Hippocampal formation (tissue), 2 donors: ENCODE results near the gene TRAPPC14.
"Not testable (repeated sequence)": the region's sequence is repeated elsewhere in the genome, so short reads cannot be mapped to it uniquely, and the experiment has no call there.

Experiments used
- DNase-seq, 2 donors: peaks; one replicate each; lab custom pipeline; 2025; lab: John Stamatoyannopoulos, UW

Gene TRAPPC14, protein sequence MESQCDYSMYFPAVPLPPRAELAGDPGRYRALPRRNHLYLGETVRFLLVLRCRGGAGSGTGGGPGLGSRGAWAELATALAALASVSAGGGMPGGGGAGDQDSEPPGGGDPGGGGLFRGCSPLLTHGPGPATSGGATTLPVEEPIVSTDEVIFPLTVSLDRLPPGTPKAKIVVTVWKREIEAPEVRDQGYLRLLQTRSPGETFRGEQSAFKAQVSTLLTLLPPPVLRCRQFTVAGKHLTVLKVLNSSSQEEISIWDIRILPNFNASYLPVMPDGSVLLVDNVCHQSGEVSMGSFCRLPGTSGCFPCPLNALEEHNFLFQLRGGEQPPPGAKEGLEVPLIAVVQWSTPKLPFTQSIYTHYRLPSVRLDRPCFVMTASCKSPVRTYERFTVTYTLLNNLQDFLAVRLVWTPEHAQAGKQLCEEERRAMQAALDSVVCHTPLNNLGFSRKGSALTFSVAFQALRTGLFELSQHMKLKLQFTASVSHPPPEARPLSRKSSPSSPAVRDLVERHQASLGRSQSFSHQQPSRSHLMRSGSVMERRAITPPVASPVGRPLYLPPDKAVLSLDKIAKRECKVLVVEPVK

DNA sequence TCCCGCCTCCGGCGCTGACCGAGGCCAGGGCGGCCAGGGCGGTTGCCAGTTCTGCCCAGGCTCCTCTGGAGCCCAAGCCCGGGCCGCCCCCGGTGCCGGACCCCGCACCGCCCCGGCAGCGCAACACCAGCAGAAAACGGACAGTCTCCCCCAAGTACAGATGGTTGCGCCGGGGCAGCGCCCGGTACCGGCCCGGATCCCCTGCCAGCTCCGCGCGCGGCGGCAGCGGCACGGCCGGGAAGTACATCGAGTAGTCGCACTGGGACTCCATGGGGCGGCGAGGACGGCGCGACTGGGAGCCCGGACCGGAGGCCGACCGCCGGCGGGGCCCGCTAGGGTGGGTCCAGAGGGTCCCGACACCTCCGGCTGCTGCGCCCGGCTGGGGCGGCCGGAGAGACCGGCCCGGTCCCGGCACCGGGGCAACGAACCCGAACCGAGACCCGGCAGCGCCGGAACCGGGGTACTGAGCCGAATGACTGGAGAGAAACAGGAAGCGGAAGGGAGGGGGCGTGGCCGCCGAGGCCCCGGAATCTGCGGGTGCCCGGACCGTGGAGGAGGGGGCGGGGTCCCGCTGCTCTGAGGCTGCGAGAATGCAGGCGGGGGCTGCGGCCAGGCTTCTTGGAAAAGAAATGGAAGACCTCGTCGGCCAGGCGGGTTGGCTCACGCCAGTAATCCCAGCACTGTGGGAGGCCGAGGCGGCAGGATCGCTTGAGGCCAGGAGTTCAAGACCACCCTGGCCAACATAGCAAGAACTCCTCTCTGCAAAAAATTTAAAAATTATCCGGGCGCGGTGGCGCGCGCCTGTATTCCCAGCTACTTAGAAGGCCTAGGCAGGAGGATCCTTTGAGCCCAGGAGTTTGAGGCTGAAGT lies at the start of gene TRAPPC14:
TRAPPC14 (minus strand) TSS at position 495 of the 870 bp plus-strand sequence; CDS start at position 271, 224 bp downstream.
- peak; percentile 52 to 85 for DNase-seq

DNA sequence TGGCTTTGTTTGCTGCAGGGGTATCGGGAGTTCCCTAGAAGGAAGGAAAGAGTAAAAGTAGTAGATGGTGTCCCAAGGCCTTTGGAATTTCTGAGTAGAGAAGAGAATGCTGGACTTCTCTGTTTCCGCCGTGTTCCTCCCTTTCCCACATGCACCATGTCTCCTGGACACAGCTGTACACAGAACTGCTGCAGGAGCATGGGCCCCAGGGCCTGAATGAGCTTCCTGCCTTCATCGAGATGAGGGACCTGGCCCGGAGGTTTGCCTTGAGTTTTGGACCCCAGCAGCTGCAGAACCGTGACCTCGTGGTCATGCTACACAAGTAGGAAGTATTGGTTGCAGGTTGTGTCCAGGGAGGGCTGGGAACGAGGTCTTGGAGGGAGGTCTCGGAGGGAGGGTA lies 45.9 kb upstream of the TRAPPC14 start:
- no peak for DNase-seq

DNA sequence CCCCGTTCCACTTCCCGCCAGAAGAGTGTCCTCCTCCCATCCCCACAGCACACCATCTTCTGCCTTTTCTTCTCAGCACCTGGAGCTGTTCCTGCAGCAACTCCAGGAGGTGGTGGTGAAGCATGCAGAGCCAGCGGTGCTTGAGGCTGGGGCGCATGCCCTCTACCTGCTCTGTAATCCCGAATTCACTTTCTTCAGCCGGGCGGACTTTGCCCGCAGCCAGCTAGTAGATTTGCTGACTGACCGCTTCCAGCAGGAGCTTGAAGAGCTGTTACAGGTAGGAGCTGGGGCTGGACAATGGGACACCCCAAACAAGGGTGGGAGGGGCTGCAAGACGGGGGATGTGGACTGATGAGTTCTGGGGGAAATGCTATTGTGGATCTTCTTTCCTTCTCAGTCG lies 42.2 kb upstream of the TRAPPC14 start:
- DNase-seq, result no peak

DNA sequence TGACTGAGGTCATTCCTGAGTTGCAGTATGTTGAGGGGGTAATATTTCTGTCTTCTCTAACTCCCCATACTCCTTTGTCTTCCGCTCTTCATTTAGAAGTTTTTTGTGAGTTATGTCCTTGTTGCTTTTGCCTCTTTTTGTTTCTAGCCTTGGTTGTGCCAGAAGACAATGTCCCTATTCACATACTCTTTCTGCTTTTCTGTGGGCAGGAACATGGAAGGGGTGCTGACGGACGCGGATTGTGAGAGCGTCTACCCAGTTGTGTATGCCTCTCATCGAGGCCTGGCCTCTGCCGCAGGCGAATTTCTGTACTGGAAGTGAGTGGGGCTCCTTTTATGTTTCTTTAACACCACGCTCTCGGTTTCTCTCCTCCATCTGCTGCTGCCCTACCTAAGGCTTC lies 39.7 kb upstream of the TRAPPC14 start:
- no peak for DNase-seq

DNA sequence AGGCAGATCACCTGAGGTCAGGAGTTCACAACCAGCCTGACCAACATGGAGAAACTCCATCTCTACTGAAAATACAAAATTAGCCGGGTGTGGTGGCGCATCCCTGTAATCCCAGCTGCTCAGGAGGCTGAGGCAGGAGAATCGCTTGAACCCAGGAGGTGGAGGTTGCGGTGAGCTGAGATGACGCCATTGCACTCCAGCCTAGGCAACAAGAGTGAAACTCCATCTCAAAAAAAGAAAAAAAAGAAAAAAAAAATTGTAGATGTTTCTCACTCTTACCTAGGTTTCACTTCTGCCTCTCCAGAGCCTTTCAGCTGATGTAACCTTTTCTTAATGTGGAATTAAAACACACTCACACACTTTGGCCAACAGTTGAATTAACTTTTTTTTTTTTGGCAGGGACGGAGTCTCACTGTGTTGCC lies 37.4 kb upstream of the TRAPPC14 start:
- not testable (repeated sequence) for DNase-seq

DNA sequence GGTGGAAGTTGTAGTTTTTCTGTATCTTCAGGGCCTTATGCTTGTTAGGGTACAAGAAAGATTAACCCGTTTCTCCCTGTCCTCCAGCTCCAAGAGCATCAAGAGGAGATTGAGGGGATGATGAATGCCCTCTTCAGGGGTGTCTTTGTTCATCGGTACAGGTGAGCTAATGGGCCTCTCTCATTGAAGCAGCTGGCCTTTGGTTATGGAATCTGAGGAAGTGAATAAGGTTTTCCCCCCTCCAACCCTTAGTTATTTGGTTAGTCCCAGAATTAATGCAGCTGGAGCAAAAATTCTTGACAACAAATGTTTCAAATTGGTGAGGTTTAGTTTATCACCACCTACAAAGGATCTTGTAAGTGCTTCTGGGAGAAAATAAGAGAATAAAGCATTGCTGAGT lies 36.7 kb upstream of the TRAPPC14 start:
- DNase-seq, result no peak

DNA sequence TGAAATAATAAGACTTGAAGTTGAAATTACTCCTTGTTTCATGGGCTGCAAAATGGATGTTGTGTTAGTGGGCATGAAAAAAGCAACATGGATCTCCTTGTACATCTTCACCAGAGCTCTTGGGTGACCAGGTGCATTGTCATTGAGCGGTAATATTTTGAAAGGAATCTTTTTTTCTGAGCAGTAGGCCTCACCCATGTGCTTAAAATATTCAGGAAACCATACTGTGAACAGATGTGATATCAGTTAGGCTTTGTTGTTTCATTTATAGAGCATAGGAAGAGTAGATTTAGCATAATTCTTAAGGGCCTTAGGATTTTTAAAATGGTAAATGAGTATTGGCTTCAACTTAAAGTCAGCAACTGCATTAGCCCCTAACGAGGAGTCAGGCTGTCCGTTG lies 34.4 kb upstream of the TRAPPC14 start:
- DNase-seq, result no peak

DNA sequence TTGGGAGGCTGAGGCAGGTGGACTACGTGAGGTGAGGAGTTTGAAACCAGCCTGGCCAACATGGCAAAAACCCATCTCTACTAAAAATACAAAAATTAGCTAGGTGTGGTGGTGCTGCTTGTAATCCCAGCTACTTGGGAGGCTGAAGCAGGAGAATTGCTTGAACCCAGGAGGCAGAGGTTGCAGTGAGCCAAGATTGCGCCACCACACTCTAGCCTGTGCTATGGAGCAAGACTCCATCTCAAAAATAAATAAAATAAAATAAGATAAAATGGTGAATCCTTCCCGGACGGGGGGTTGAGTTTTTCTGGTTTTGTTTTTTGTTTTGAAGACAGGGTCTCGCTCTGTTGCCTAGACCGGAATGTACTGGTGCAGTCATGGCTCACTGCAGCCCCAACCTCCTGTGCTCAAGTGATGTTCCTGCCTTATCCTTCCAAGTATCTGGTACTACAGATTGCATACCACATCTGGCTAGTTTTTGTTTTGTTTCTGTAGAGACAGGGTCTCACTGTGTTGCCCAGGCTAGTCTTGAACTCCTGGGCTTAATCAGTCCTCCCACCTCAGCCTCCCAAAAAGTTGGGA lies 33.8 kb upstream of the TRAPPC14 start:
- not testable (repeated sequence) for DNase-seq

DNA sequence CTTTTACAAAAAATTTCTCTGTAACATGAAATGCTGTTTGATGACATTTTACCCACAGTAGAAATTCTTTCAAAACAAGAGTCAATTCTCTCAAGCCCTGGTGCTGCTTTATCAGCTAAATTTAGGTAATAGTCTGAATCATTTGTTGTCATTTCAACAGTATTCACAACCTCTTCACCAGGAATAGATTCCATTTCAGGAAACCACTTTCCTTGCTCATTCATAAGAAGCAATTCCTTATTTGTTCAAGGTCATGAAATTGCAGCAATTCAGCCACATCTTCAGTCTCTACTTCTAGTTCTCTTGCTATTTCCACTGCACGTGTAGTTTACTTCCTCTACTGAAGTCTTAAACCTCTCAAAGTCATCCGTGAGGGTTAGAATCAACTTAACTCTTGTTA lies 33.3 kb upstream of the TRAPPC14 start:
- no peak for DNase-seq

DNA sequence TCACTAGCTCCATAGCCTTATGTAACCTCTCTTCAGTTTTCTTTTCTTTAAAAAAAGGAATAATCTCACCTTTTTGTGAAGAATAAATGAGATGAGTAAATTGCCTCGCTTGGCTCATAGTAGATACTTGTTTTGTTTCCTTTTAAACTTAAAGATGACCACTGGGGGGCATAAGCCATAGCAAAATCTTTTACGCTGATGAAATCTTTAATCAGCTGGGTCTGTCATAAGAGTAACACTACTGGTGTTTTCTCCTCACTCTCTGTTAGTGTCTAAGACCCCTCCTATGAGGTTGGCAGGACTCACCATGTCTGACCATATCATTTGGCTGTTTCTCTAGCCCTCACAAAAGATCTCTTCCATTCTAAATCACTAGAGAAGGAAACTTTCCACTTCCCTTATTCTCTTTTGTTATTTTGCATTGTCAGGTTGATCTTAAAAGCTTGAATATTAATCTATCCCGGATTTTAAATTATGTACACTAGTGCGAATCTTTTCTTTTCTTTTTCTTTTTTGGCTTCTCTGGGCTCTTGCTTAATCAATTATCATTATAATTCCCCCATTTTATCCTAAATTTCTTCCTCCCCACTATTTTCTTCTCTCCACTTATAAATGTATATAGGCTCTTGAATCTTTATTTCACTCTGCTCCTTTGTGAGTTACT lies 31.7 kb upstream of the TRAPPC14 start:
- DNase-seq, result peak in 1 of 2 donors; percentile 30

DNA sequence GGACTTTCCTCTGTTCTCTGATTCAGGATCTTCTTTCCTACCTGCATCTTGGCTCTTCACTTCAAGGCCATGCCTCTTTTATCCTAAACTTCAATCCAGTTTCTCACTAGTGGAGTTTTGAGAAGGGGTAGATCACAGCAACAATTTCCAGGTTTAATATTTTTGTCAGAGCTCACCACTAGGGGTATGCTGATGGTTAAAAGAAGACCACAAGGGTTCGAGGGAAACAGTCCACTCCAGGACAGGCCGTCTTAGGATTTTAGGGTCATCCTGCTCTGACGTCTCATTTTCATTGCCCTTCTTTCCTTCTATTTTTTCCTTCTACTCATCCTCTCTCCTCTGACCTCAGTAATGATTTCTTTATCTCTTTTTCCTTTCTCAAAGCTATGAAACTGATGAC lies 30.5 kb upstream of the TRAPPC14 start:
- DNase-seq, result no peak

DNA sequence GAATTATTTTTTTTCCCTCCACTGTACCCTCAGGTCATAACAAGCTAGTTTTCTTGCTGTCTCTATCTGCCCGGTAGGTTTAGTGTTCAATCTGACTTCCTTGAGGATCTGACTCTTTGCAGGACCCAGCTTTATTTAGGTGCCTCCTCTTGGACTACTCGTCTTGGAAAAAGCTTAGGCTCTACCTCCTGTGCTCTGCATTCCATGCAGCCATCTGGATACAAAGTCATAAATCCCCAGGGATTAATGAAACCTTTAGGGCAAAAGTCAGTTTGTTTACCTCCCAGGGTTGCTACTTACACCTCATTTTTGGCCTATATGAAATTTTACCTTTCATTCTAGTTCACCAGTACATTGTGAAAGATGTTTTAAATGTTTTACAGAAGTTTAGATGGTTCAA lies 27.2 kb upstream of the TRAPPC14 start:
- DNase-seq, result no peak

DNA sequence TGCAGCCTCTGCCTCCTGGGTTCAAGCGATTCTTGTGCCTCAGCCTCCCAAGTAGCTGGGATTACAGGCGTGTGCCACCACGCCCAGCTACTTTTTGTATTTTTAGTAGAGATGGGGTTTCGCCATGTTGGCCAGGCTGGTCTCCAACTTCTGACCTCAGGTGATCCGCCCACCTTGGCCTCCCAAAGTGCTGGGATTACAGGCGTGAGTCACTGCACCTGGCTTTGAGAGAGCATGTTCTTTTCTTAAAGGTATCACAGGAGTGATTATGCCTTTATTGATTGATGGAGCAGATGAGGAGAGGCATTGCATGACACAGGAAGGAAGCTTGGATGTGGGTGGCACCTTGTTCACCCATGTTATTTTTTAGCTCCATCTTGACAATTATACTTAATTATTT lies 24.6 kb upstream of the TRAPPC14 start:
- not testable (repeated sequence) for DNase-seq

DNA sequence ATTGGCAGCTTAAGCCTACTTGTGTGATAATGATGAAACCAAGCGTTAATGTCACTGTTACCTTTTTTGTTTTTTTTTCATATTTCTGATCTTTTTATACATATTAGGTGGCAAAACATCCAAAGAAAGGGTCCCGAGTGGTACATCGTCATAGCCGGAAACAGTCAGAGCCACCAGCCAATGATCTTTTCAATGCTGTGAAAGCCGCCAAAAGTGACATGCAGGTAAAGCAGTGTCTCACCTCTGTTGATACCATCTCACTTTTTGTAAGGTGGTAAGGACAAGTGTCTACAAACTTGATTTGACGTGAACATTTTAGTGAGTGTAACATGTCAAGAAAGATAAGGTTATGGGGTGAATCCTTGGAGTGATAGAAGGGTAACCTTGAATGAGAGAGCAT lies 24.1 kb upstream of the TRAPPC14 start:
- not testable (repeated sequence) for DNase-seq

DNA sequence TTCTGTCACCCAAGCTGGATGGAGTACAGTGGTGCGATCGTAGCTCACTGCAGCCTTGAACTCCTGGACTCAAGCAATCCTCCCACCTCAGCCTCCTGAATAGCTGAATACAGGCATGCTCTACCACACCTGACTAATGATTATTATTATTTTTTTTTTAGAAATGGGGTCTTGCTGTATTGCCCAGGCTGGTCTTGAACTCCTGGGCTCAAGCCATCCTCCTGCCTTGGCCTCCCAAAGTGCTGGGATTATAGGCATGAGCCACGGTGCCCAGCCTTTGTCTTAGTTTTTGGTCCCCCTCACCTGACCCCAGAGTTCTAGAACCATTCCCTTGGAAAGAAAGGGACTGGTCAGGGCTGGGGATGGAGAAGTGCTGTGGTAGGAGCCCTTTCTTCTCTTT lies 21.6 kb upstream of the TRAPPC14 start:
- not testable (repeated sequence) for DNase-seq

DNA sequence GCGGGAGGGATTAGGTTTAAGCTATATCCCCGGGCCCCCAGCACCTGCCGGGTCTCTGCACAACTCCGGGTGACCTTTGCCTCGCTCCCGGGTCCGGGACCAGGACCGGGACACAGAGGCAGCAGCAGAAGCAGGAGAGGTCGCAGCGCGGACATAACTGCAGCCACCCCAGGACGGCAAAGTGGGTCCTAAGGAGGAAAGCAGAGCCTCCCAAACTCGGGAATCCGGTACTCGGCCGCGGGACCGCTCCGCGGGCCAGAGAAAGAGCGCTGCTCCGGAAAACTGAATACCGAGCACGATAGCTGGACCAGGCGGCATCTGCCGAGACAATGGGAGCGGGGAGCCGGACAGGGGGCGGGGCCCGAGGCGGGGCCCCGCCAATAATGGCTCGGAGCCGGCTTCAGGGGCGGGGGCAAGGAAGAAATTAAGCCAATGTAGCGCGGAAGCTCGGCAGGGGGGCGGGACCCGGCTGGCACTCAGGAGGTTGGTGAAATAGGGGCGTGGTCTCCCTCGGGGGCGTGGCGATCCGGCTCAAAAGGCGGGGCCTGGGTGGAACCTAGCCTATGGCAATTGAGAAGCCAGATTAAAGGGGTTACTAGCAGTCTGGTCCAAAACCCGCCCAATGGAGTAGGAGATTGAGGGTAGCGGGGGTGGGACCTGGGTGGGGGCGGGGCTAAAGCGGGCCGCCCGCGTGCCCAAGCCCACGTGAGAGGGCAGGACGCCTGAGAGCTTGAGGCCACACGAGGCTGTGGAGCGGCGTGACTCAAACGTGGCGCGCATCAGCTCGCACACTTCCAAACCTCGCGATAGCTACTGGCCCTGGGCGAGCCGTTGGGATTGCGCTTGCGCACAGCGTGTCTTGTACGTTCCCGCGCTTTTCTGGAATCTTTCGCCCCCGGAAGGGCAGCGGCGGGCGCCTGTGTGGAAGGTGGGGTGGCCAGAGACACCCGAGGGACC lies 18.8 kb upstream of the TRAPPC14 start, which contains the start of the genes GPC2 and STAG3:
GPC2 (minus strand) TSS at position 337 of the 957 bp plus-strand sequence; CDS start at position 155, 182 bp downstream.
STAG3 (plus strand) TSS at position 874 of the 957 bp plus-strand sequence. CDS start 2,639 bp downstream, outside the sequence.
- DNase-seq, result peak; percentile 85 to 92

DNA sequence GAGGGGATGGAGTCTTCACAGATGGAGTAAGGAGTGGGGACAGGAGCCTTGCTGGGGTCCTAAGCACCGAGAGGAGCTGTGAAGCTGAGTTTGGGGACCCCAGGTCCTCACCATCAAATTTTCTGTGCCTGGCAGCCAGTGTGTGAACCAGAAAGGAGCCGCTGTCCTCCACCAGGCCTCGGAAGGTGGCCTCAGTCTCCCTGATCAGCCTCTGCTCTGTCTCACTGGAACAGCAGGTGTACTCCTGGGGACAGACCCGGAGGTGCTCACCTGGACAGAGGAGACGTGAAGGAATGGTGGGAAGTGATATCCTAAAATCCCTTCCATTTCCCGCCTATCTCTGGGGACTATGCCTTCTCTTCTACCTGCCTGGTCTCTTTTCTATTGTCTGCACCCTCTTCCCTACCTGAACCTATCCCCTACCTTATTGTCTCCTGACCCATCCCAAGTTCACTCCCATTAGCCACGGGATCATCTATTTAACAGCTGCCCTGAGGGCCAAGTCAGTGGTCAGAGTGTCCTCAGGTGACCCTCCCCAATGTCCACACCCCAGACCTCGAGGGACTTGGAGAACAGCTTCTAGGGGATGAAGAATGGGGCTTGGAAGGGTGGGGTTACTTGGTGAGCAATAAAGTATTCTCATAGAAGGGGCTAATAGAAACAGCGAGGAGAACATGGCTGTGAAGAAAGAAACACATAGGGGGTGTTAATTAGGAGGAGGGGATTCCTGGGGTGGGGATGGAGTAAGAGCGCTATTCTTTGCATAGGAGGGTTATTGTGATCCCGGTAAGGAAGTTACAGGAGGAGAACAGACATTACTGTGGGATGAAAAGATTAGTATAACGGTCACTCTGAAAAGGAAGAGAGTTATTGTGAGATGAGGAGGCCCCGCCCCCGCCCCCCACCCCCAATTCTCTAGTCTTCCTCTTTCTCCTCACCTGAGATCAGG lies 17.8 kb upstream of the TRAPPC14 start:
- DNase-seq, result no peak

DNA sequence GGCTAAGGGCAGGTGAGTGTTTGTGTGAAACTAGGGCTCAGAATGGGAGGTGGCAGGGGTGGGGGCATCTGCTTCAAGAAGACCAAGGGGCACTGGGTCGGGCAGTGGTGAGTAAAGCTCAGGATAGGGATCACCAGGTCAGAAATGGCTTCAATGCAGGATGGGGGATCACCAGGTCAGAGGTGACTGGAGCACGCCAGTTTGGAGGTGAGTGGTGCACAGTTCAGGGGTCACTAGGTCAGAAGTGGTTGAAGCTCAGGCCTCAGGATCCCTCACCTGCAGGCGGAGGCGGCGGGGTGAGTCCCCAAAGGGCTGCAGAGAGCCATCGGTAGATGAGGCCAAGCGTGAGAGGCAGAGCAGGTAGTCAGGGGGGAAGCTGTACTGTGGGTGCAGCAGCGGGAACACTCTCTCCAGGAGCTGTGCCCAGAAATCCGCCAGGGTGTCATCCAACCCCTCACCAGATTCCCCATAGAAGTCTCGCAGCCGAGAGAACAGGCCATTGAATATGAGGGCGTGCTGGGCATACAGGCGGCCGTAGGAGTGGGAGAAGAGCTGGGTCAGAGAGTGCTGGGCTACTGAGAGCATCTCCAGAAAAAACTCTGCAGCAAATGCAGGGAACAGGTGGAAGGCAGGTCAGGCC lies 16.9 kb upstream of the TRAPPC14 start:
- no peak for DNase-seq
